Endometrial microvascular endothelial cells (primary cell): Measurements from ENCODE around the gene ECT2L. TPM values are rescaled to one million over a fixed set of nuclear protein-coding genes. Genes with fewer than 3 reads are reported as not detected.

Source experiments
- in situ Hi-C: cut with HindIII; loops from 2 replicates; pipeline ENCODE4 v1.10.0; 2017; ENCODE audit warnings: low sequenced_read_pairs, low pct_unique_long_range_greater_than_20kb; ENCODE audit errors: inconsistent ontology term
- total RNA-seq: library from RNA; depleted of rRNA; stranded (reverse); fragments of >200 nt; gene quantifications from one replicate; pipeline ENCODE4 v1.2.3, GENCODE V29; 2015; ENCODE audit errors: inconsistent ontology term

ECT2L gene
- total RNA-seq, 1 donor from 2014 or later: not detected

GRCh38 chr6:138800377-138801150, 4.7 kb downstream of the ECT2L start:
- in situ Hi-C loops: no loop called here

GRCh38 chr6:138803331-138803730, 7.4 kb downstream of the ECT2L start:
- in situ Hi-C loops: no loop called here

- in situ Hi-C loops: no loop called here
These were observed 8.0 kb downstream of the ECT2L start for GRCh38 chr6:138803861-138804260.

GRCh38 chr6:138805016-138805765, 9.3 kb downstream of the ECT2L start:
- in situ Hi-C loops: no loop called here

GRCh38 chr6:138806889-138807288, 11.0 kb downstream of the ECT2L start:
- in situ Hi-C loops: no loop called here

- in situ Hi-C loops: no loop called here
These were observed 13.8 kb downstream of the ECT2L start for GRCh38 chr6:138809677-138810076.

- in situ Hi-C loops: no loop called here
These were observed 16.0 kb downstream of the ECT2L start for GRCh38 chr6:138811866-138812265.

- in situ Hi-C loops: no loop called here
These were observed 18.4 kb downstream of the ECT2L start for GRCh38 chr6:138814179-138814834.

- in situ Hi-C loops: no loop called here
These were observed 19.3 kb downstream of the ECT2L start for GRCh38 chr6:138815221-138815620.

GRCh38 chr6:138815797-138816528, 20.1 kb downstream of the ECT2L start:
- in situ Hi-C loops: no loop called here

- in situ Hi-C loops: no loop called here
These were observed 21.9 kb downstream of the ECT2L start for GRCh38 chr6:138817799-138818198.

GRCh38 chr6:138818496-138819194, 22.8 kb downstream of the ECT2L start:
- in situ Hi-C loops: no loop called here

- in situ Hi-C loops: no loop called here
These were observed 25.6 kb downstream of the ECT2L start for GRCh38 chr6:138821519-138821918.

- in situ Hi-C loops: no loop called here
These were observed 28.7 kb downstream of the ECT2L start for GRCh38 chr6:138824482-138825144.

GRCh38 chr6:138830248-138830647, 34.4 kb downstream of the ECT2L start:
- in situ Hi-C loops: no loop called here

- in situ Hi-C loops: no loop called here
These were observed 36.3 kb downstream of the ECT2L start for GRCh38 chr6:138832182-138832581.

GRCh38 chr6:138833816-138834539, 38.1 kb downstream of the ECT2L start:
- in situ Hi-C loops: no loop called here
